GM06990 (cell line): Measurements from ENCODE around the gene CRYBG2.
"Not testable (repeated sequence)": the region's sequence is repeated elsewhere in the genome, so short reads cannot be mapped to it uniquely, and the experiment has no call there.

Experiments
- DNase-seq: peaks from one replicate; pipeline ENCODE4 v3.0.0-alpha.2; 2011; ENCODE audit not compliant: insufficient read length; ENCODE audit errors: extremely low read depth
- H3K27me3 ChIP-seq: replicated peaks from 2 replicates; pipeline ENCODE4 v1.6.0; 2011; ENCODE audit warnings: low read length; ENCODE audit not compliant: control insufficient read depth, insufficient read depth
- H3K36me3 ChIP-seq: 2 replicates; pipeline ENCODE4 v1.5.1; 2011; ENCODE audit warnings: low read length; ENCODE audit not compliant: control insufficient read depth, insufficient read depth
- H3K4me3 ChIP-seq: replicated peaks from 2 replicates; pipeline ENCODE4 v1.5.1; 2011; ENCODE audit warnings: low read depth, mild to moderate bottlenecking, control low read depth, low read length
- CTCF ChIP-seq: IDR thresholded peaks from 2 replicates; pipeline ENCODE4 v1.5.1; 2011; ENCODE audit warnings: low read length, control low read depth, mild to moderate bottlenecking, inconsistent platforms; ENCODE audit not compliant: insufficient read depth, poor library complexity, severe bottlenecking

Gene CRYBG2

GRCh38 chr1:26336477-26337205, 17.3 kb downstream of the CRYBG2 start:
- peak overlapping the region; percentile 49 for H3K4me3 ChIP-seq
- H3K27me3 ChIP-seq = no peaks in the 10 kb centered on the region
- H3K36me3 ChIP-seq = no peaks in the 10 kb centered on the region
- peak; percentile 81 for DNase-seq
- no peak for TF ChIP-seq CTCF

DNA sequence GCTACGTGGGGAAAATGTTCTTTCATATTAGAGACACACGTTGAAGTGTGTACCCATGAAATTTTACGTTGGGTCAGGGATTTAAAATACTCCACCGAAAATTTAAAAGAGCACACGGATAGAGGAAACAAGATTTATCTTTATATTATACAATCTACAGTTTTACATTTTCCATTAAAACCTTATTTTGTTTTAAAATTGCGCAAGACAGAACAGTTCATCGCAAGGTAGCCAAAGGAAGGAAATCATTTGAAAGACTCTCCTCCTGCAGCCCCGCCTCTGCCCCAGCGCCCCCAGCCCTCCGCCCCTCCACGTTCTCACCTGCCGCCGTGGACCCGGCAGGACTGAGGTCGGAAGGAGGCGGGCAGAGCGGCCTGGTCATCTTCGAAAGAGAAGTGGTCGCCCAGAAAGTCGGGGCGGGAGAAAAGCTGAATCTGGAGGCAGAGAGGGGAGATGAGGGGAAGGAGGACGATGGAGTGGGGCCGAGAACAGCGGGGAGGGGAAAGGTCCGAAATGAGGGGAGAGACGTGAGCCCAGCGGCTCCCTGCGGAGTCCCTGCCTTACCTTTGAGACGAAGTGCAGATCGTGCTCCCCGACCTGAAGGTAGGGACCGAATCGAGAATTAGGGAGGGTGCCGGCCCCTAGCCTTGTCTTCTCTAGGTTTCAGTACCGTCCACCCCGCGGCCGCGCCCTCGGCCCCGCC, 18.0 kb downstream of the CRYBG2 start:
- Histone ChIP-seq H3K36me3 (no peaks in the 10 kb centered on the region), H3K4me3 (peak overlapping the region; percentile 49), H3K27me3 (no peaks in the 10 kb centered on the region)
- no peak for TF ChIP-seq CTCF
- DNase-seq = no peak

- not testable (repeated sequence) for DNase-seq, H3K36me3 ChIP-seq, H3K27me3 ChIP-seq, H3K4me3 ChIP-seq
Observed at GRCh38 chr1:26333312-26333711, 20.6 kb downstream of the CRYBG2 start.

DNA sequence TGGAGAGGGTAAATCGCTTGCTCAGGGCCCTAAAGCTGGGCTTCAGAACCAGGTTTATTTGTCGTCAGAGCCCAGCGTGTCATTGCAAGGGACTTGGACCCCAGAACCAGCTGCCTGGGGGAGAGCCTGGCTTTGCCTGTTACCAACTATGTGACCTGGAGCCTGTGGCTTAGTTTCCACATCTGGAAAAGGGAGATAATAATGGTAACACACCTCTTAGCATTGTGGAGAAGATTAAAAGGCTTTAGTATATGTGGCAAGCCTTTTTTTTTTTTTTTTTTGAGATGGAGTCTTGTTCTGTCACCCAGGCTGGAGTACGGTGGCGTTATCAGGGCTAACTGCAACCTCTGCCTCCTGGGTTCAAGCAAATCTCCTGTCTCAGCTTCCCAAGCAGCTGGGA, 23.7 kb downstream of the CRYBG2 start:
- Histone ChIP-seq H3K36me3 (no peaks in the 10 kb centered on the region), H3K4me3 (no peak overlapping the region), H3K27me3 (no peaks in the 10 kb centered on the region)
- no peak for DNase-seq
- TF ChIP-seq CTCF = no peak

GRCh38 chr1:26329380-26329779, 24.6 kb downstream of the CRYBG2 start:
- not testable (repeated sequence) for DNase-seq, H3K27me3 ChIP-seq, H3K36me3 ChIP-seq, H3K4me3 ChIP-seq

- DNase-seq = no peak
- Histone ChIP-seq H3K36me3 (peaks cover 5% of the 10 kb centered on the region; the same call in 1 of the 2 replicates), H3K4me3 (no peak overlapping the region), H3K27me3 (no peaks in the 10 kb centered on the region)
- TF ChIP-seq CTCF = no peak
Observed at GRCh38 chr1:26328597-26328996, 25.3 kb downstream of the CRYBG2 start.

GRCh38 chr1:26327956-26328362, 26.0 kb downstream of the CRYBG2 start:
- TF ChIP-seq CTCF = no peak
- peaks cover 5% of the 10 kb centered on the region; the same call in 1 of the 2 replicates for H3K36me3 ChIP-seq
- H3K27me3 ChIP-seq = no peaks in the 10 kb centered on the region
- no peak for DNase-seq
- no peak overlapping the region for H3K4me3 ChIP-seq
